Neural crest cell (in vitro differentiated cells): ENCODE measurements around the gene WBP4. TPM values are rescaled to one million over a fixed set of nuclear protein-coding genes. Genes with fewer than 3 reads are reported as not detected.
A peak's percentile ranks its signal among the peaks of the same experiment; 100 is the strongest.
"Not testable (repeated sequence)": the region's sequence is repeated elsewhere in the genome, so short reads cannot be mapped to it uniquely, and the experiment has no call there.

Experiments used
- DNase-seq: peaks from one replicate; pipeline ENCODE4 v3.0.0; 2021; ENCODE audit warnings: low read depth, mixed read lengths, low spot score
- H3K27ac Mint-ChIP-seq: one replicate; pipeline ENCODE4 v1.8.0; 2021; ENCODE audit warnings: mild to moderate bottlenecking, mixed read lengths; ENCODE audit not compliant: unreplicated experiment
- H3K27me3 Mint-ChIP-seq: 2 replicates; pipeline ENCODE4 v1.8.0; 2021; ENCODE audit warnings: low read depth, mild to moderate bottlenecking, mixed read lengths
- H3K36me3 Mint-ChIP-seq: 2 replicates; pipeline ENCODE4 v1.8.0; 2021; ENCODE audit warnings: low read depth, mild to moderate bottlenecking, mixed read lengths
- H3K4me1 Mint-ChIP-seq: 2 replicates; pipeline ENCODE4 v1.8.0; 2021; ENCODE audit warnings: mixed read lengths
- H3K4me3 Mint-ChIP-seq: one replicate; pipeline ENCODE4 v1.8.0; 2021; ENCODE audit warnings: mild to moderate bottlenecking, mixed read lengths
- H3K9me3 Mint-ChIP-seq: 2 replicates; pipeline ENCODE4 v1.8.0; 2021; ENCODE audit warnings: mixed read lengths
- CTCF ChIP-seq: fragments of 200-600 bp; sonication (generic); conservative IDR thresholded peaks from 2 replicates; pipeline ENCODE4 v1.5.0; 2021; ENCODE audit warnings: antibody characterized with exemption, mild to moderate bottlenecking
- total RNA-seq: library from RNA; stranded (reverse); gene quantifications from 2 replicates; pipeline ENCODE4 v1.2.1, GENCODE V29; 2021

Gene WBP4
- total RNA-seq, 1 donor from 2014 or later = 8.7 TPM

- Mint-ChIP-seq H3K27me3 (no peaks in the 10 kb centered on the region), H3K9me3 (peaks cover 4% of the 10 kb centered on the region), H3K4me3 (no peak overlapping the region), H3K27ac (no peak overlapping the region), H3K36me3 (peaks cover 36% of the 10 kb centered on the region), H3K4me1 (no peaks in the 10 kb centered on the region)
- peak; percentile 74 for TF ChIP-seq CTCF
- no peak for DNase-seq
These were observed 13.7 kb downstream of the WBP4 start for GRCh38 chr13:41075034-41075433.

GRCh38 chr13:41075485-41075884 lies 14.2 kb downstream of the WBP4 start:
- peaks cover 39% of the 10 kb centered on the region for H3K36me3 Mint-ChIP-seq
- no peak for DNase-seq
- H3K27ac Mint-ChIP-seq = no peak overlapping the region
- no peaks in the 10 kb centered on the region for H3K4me1 Mint-ChIP-seq
- no peaks in the 10 kb centered on the region for H3K27me3 Mint-ChIP-seq
- H3K9me3 Mint-ChIP-seq = peaks cover 4% of the 10 kb centered on the region
- TF ChIP-seq CTCF = no peak
- H3K4me3 Mint-ChIP-seq = no peak overlapping the region

GRCh38 chr13:41077475-41077874 lies 16.2 kb downstream of the WBP4 start:
- Mint-ChIP-seq H3K4me3 (no peak overlapping the region), H3K27ac (no peak overlapping the region), H3K36me3 (peaks cover 44% of the 10 kb centered on the region), H3K4me1 (no peaks in the 10 kb centered on the region), H3K27me3 (no peaks in the 10 kb centered on the region), H3K9me3 (peaks cover 4% of the 10 kb centered on the region)
- DNase-seq = no peak
- TF ChIP-seq CTCF = no peak

GRCh38 chr13:41079725-41080124 lies 18.4 kb downstream of the WBP4 start:
- TF ChIP-seq CTCF = no peak
- DNase-seq = no peak
- H3K36me3 Mint-ChIP-seq = peaks cover 47% of the 10 kb centered on the region
- H3K27me3 Mint-ChIP-seq = no peaks in the 10 kb centered on the region
- H3K4me1 Mint-ChIP-seq = no peaks in the 10 kb centered on the region
- H3K27ac Mint-ChIP-seq = no peak overlapping the region
- H3K9me3 Mint-ChIP-seq = peaks cover 4% of the 10 kb centered on the region
- H3K4me3 Mint-ChIP-seq = no peak overlapping the region

GRCh38 chr13:41085961-41086585 lies 24.8 kb downstream of the WBP4 start:
- TF ChIP-seq CTCF = no peak
- H3K9me3 Mint-ChIP-seq = no peaks in the 10 kb centered on the region
- no peaks in the 10 kb centered on the region for H3K4me1 Mint-ChIP-seq
- H3K27ac Mint-ChIP-seq = no peak overlapping the region
- peaks cover 10% of the 10 kb centered on the region for H3K36me3 Mint-ChIP-seq
- H3K27me3 Mint-ChIP-seq = no peaks in the 10 kb centered on the region
- no peak overlapping the region for H3K4me3 Mint-ChIP-seq
- no peak for DNase-seq

GRCh38 chr13:41095681-41096080 lies 34.4 kb downstream of the WBP4 start:
- H3K36me3 Mint-ChIP-seq, H3K4me3 Mint-ChIP-seq, DNase-seq, H3K27ac Mint-ChIP-seq, H3K27me3 Mint-ChIP-seq, H3K9me3 Mint-ChIP-seq: not testable (repeated sequence)
- peaks cover 13% of the 10 kb centered on the region for H3K4me1 Mint-ChIP-seq
